Frontal cortex (tissue), 4 donors: ENCODE data around the gene ABCC5. TPM values are rescaled to one million over a fixed set of nuclear protein-coding genes. Genes with fewer than 3 reads are reported as not detected.

Experiments
- DNase-seq, 2 donors: peaks; one replicate each; pipeline ENCODE4 v3.0.0; 2012; ENCODE audit warnings: low spot score in 2 of 2
- FAIRE-seq: peaks from 2 replicates; lab custom pipeline; 2012; peaks lifted over from hg19 to GRCh38; lab: Jason Lieb, UNC
- total RNA-seq: library from RNA; depleted of rRNA; stranded (reverse); fragments of >200 nt; gene quantifications from one replicate; pipeline ENCODE4 v1.2.3, GENCODE V29; 2014
- donor health status: control.
- donor health status: control.
- donor health status: control.

The ABCC5 gene
- total RNA-seq, 1 donor from 2014 or later: 37.9 TPM

- DNase-seq: no peak
- no peak for FAIRE-seq
Measured at GRCh38 chr3:183984127-183984740, 33.5 kb downstream of the ABCC5 start.

- FAIRE-seq (no peak), DNase-seq (no peak)
Measured at GRCh38 chr3:183981990-183982644, 35.6 kb downstream of the ABCC5 start.

DNA sequence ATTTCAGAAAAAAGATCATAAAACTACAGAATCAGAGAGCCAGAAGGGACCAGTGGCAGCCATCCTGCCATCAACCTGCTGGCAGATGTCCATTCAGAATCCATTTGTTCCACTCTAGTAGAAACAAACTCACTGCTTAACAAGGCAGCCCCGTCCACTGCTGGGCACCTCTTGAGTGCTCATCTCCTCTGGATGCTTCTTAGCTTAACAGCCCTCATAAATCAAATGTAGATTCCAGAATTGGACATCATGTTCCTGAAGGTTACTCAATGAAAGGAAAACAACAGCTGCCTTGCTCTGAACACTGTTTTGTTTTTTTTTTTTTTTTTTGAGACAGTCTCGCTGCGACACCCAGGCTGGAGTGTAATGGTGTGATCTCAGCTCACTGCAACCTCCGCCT, 37.3 kb downstream of the ABCC5 start:
- DNase-seq (no peak), FAIRE-seq (no peak)

- DNase-seq: no peak
- no peak for FAIRE-seq
Measured at GRCh38 chr3:183975981-183976662, 41.6 kb downstream of the ABCC5 start.

- FAIRE-seq (no peak), DNase-seq (no peak)
Measured at GRCh38 chr3:183968666-183969245, 48.9 kb downstream of the ABCC5 start.

DNA sequence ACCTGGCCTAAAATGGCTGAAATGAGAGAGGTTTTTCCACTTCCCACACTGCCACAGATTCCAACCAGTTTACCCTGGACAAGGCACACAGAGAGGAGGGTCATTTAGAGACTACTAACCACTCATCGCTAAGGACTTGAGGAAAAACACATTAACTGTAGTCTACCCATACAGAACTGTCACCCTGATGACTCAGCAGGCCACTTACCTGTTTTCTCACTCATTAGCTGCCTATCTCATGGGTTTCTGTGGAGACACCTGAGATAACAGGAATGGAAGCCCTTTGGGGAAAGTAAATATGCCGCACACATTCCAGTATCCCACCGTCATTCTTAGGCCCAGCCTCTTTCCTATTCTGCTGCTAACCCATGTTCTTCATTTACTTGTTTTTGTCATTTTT, 50.0 kb downstream of the ABCC5 start:
- no peak for DNase-seq
- no peak for FAIRE-seq

DNA sequence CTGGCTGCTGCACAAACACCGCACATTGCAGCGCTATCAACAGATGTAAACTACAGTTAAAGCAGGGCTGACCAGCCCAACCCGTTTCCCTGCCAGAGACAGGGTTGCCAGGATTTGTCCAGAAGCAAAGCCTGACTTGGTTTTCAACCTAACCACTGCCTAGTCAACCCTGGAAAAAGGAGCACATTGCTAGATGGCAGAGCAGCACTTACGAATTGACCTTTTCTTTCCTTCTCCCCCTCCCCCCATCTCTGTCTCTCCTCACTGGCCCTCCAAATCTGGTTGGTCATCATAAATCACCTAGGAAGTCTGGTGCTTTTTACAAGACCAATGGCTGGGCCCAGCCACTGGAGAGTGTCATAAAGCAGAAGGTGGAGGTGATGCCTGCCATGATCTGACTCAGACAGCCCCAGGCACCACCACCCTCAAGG, 51.3 kb downstream of the ABCC5 start:
- FAIRE-seq (no peak), DNase-seq (no peak)

DNA sequence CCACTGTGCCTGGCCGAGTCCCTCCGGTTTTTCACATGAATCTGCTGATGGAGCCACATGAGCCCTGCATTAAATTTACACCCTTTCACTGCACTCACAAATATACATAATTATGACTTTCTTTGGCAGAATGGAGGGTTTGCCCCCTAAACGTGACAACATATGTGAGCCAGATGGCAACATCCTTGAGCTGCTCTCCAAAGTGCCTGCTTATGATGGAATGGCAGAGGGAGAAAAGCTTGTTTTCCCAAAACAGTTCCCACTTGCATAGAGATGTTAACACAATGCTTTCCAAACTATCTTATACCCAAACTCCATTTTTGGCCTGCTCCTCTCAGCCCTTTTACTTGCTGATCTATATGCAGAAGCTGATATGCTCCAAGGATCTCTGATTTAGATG, 54.9 kb downstream of the ABCC5 start:
- DNase-seq (no peak), FAIRE-seq (no peak)

- DNase-seq: no peak
- FAIRE-seq: no peak
Measured at GRCh38 chr3:183959214-183959613, 58.5 kb downstream of the ABCC5 start.

GRCh38 chr3:183958775-183959174, 58.9 kb downstream of the ABCC5 start:
- DNase-seq: no peak
- no peak for FAIRE-seq

- no peak for DNase-seq
- FAIRE-seq: no peak
Measured at GRCh38 chr3:183958226-183958625, 59.5 kb downstream of the ABCC5 start.

- DNase-seq: no peak
- FAIRE-seq: no peak
Measured at GRCh38 chr3:183954875-183955274, 62.8 kb downstream of the ABCC5 start.

- FAIRE-seq (no peak), DNase-seq (no peak)
Measured at GRCh38 chr3:183953471-183954070, 64.1 kb downstream of the ABCC5 start.

- DNase-seq (no peak), FAIRE-seq (no peak)
Measured at GRCh38 chr3:183951459-183951858, 66.2 kb downstream of the ABCC5 start.

GRCh38 chr3:183949690-183950089, 68.0 kb downstream of the ABCC5 start:
- FAIRE-seq (no peak), DNase-seq (no peak)

DNA sequence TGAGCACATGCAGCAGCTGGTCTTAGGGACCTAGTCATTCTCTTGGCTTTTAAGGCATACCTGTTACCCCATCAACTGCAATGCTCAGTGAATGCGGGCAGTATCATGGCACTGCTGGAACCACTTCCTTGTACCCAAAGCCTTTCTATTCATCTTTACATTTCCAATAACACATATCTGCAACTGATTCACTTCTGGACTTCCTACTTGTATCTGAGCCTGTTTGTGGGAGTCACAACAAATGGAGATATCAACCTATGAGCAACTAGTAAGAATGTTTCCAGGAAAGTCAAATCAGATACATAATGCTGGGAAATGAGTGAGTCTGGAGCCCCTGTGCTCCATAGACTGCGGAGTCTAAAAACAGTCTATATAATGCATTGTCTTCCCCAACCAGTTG, 71.6 kb downstream of the ABCC5 start:
- no peak for DNase-seq
- FAIRE-seq: no peak

DNA sequence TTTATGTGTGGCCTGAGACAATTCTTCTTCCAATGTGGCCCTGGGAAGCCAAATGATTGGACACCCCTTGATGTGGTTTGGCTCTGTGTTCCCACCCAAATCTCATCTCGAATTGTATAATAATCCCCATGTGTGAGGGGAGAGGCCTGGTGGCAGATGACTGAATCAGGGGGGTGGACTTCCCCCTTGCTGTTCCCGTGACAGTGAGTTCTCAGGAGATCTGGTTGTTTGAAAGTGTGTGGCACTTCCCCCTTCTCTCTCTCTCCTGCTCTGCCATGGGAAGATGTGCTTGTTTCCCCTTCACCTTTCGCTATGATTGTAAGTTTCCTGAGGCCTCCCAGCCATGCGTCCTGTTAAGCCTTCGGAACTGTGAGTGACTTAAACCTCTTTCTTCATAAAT, 72.9 kb downstream of the ABCC5 start:
- no peak for DNase-seq
- no peak for FAIRE-seq

DNA sequence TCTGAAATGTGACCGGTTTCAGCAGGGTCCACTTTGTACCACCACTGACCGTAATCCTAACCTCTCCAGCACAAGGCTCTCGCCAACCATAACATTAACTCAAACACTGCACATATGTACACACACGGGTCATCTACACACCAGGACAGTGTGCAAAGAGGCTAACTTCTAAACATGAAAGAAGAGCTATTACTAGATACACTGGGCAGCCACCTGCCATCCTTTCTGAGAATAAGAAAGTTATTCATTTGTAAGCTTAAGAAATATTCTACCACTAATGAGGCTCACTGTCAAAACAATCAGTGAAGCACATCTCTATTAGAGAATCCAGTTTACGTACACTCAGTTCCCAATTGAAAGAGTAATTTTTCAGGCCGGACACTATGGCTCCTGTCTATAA, 73.9 kb downstream of the ABCC5 start:
- FAIRE-seq: no peak
- no peak for DNase-seq

DNA sequence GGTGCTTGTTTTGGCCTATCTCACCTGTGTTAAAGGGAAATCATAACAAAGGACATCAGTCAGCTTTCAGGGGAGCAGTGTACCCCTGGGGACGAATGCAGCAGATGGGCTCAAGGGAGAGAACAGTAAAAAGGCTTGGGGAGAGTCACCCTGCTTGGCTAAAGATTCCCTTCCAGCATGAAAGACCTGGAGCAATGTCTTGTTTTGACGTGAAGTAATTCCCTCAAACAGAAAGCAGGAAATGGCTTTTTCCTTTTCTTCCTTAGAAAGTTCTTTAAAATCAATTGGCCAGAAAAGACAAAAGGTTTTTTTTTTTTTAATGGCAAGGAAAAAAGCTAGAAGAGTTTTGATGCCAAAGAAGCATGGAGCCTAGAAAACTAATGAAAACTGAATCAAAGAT, 76.5 kb downstream of the ABCC5 start:
- FAIRE-seq: no peak

GRCh38 chr3:183937601-183938286, 79.9 kb downstream of the ABCC5 start:
- DNase-seq (no peak), FAIRE-seq (no peak)

More for the DNA sequence above, 76.5 kb downstream of the ABCC5 start:
- no peak for DNase-seq
